Immature natural killer cell (primary cell): ENCODE results near the gene SLC25A26. TPM values are rescaled to one million over a fixed set of nuclear protein-coding genes. Genes with fewer than 3 reads are reported as not detected.

Experiments used
- DNase-seq, 3 donors: peaks; one replicate each; pipeline ENCODE4 v3.0.0; 2022; ENCODE audit warnings: mixed read lengths in 1 of 3
- H3K27ac Mint-ChIP-seq, 6 donors: one replicate each; pipeline ENCODE4 v1.8.0; 2020; ENCODE audit warnings: mixed read lengths in 6 of 6, mild to moderate bottlenecking in 5 of 6, inconsistent platforms in 4 of 6, moderate library complexity in 3 of 6
- H3K27me3 Mint-ChIP-seq, 3 donors: one replicate each; pipeline ENCODE4 v1.8.0; 2020 to 2021; ENCODE audit warnings: low read depth in 3 of 3, mild to moderate bottlenecking in 3 of 3, mixed read lengths in 3 of 3, moderate library complexity in 3 of 3, inconsistent platforms in 1 of 3
- H3K36me3 Mint-ChIP-seq, 3 donors: one replicate each; pipeline ENCODE4 v1.8.0; 2020; ENCODE audit warnings: mixed read lengths in 3 of 3, inconsistent platforms in 2 of 3, mild to moderate bottlenecking in 2 of 3
- H3K4me1 Mint-ChIP-seq, 2 donors: one replicate each; pipeline ENCODE4 v1.8.0; 2020; ENCODE audit warnings: inconsistent platforms in 2 of 2, mild to moderate bottlenecking in 2 of 2, mixed read lengths in 2 of 2, moderate library complexity in 1 of 2
- H3K4me3 Mint-ChIP-seq, 5 donors: one replicate each; pipeline ENCODE4 v1.8.0; 2020; ENCODE audit warnings: mild to moderate bottlenecking in 5 of 5, mixed read lengths in 5 of 5, inconsistent platforms in 3 of 5, moderate library complexity in 3 of 5
- H3K9me3 Mint-ChIP-seq, 6 donors: one replicate each; pipeline ENCODE4 v1.8.0; 2020; ENCODE audit warnings: mild to moderate bottlenecking in 6 of 6, mixed read lengths in 6 of 6, inconsistent platforms in 4 of 6, moderate library complexity in 3 of 6
- polyA plus RNA-seq, 3 donors: library from polyadenylated mRNA; unstranded; fragments of 300-500 nt; fragmentation: Illumina TruSeq; gene quantifications; one replicate each; pipeline ENCODE4 v1.2.3, GENCODE V29; 2021

SLC25A26 gene
- polyA plus RNA-seq, 3 donors from 2014 or later = 27.1 to 52.3 (median 43.3) TPM

- H3K36me3 Mint-ChIP-seq = peaks cover 3 to 6% (median 4%) of the 10 kb centered on the region in 3 donors
- peaks cover 0 to 14% (median 7%) of the 10 kb centered on the region in 3 donors for H3K27me3 Mint-ChIP-seq
- H3K9me3 Mint-ChIP-seq = no peaks in the 10 kb centered on the region
- H3K27ac Mint-ChIP-seq = peak overlapping the region; percentile 98 to 100 (median 98)
- DNase-seq = peak; percentile 21 to 46 (median 32)
- H3K4me3 Mint-ChIP-seq = peak overlapping the region; percentile 69 to 85 (median 74)
- peaks cover 54% of the 10 kb centered on the region in 2 donors for H3K4me1 Mint-ChIP-seq
These were observed 134.6 kb downstream of the SLC25A26 start for GRCh38 chr3:66355394-66355793.

GRCh38 chr3:66355997-66356396 lies 135.2 kb downstream of the SLC25A26 start:
- Mint-ChIP-seq H3K4me1 (peaks cover 54% of the 10 kb centered on the region in 2 donors), H3K36me3 (peaks cover under 1 to 5% (median 3%) of the 10 kb centered on the region in 3 donors), H3K4me3 (peak overlapping the region; percentile 21 to 85 (median 70)), H3K27me3 (peaks cover 0 to 14% (median 7%) of the 10 kb centered on the region in 3 donors), H3K27ac (peak overlapping the region; percentile 98 to 100 (median 98)), H3K9me3 (no peaks in the 10 kb centered on the region)
- DNase-seq = no peak

GRCh38 chr3:66361356-66361755 lies 140.6 kb downstream of the SLC25A26 start:
- Mint-ChIP-seq H3K36me3 (peaks cover 4 to 18% (median 15%) of the 10 kb centered on the region in 3 donors), H3K27me3 (peaks cover 0 to 6% (median 2%) of the 10 kb centered on the region in 3 donors), H3K4me1 (peaks cover 1 to 5% of the 10 kb centered on the region in 2 donors), H3K4me3 (no peak overlapping the region), H3K27ac (peak overlapping the region in 2 of 6 donors; percentile 25 to 65), H3K9me3 (no peaks in the 10 kb centered on the region)
- no peak for DNase-seq

GRCh38 chr3:66362541-66362941 lies 141.7 kb downstream of the SLC25A26 start:
- no peak overlapping the region for H3K4me3 Mint-ChIP-seq
- peaks cover 0 to 4% (median 2%) of the 10 kb centered on the region in 3 donors for H3K27me3 Mint-ChIP-seq
- peaks cover 0 to 2% of the 10 kb centered on the region in 2 donors for H3K4me1 Mint-ChIP-seq
- H3K9me3 Mint-ChIP-seq = no peaks in the 10 kb centered on the region
- peak overlapping the region in 2 of 6 donors; percentile 14 to 64 for H3K27ac Mint-ChIP-seq
- H3K36me3 Mint-ChIP-seq = peaks cover 4 to 18% (median 15%) of the 10 kb centered on the region in 3 donors
- no peak for DNase-seq

- Mint-ChIP-seq H3K27ac (peak overlapping the region in 1 of 6 donors; percentile 51), H3K36me3 (peaks cover 5 to 18% (median 15%) of the 10 kb centered on the region in 3 donors), H3K4me1 (peaks cover 0 to 2% of the 10 kb centered on the region in 2 donors), H3K9me3 (no peaks in the 10 kb centered on the region), H3K4me3 (no peak overlapping the region), H3K27me3 (peaks cover 0 to 4% (median 2%) of the 10 kb centered on the region in 3 donors)
- no peak for DNase-seq
These were observed 142.3 kb downstream of the SLC25A26 start for GRCh38 chr3:66363148-66363547.

GRCh38 chr3:66365080-66365479 lies 144.3 kb downstream of the SLC25A26 start:
- Mint-ChIP-seq H3K27ac (peak overlapping the region in 3 of 6 donors; percentile 29 to 50 (median 41)), H3K27me3 (peaks cover 0 to 4% (median 2%) of the 10 kb centered on the region in 3 donors), H3K36me3 (peaks cover 8 to 20% (median 20%) of the 10 kb centered on the region in 3 donors)

GRCh38 chr3:66366747-66367146 lies 145.9 kb downstream of the SLC25A26 start:
- Mint-ChIP-seq H3K4me1 (peaks cover 14 to 16% of the 10 kb centered on the region in 2 donors), H3K27ac (peak overlapping the region in 2 of 6 donors; percentile 17), H3K9me3 (peaks cover 0 to 1% (median 0%) of the 10 kb centered on the region in 6 donors), H3K4me3 (no peak overlapping the region), H3K36me3 (peaks cover 4 to 20% (median 13%) of the 10 kb centered on the region in 3 donors), H3K27me3 (peaks cover 0 to 3% (median under 1%) of the 10 kb centered on the region in 3 donors)
- DNase-seq = no peak

More at GRCh38 chr3:66365080-66365479, 144.3 kb downstream of the SLC25A26 start:
- DNase-seq = no peak
- peaks cover 0 to under 1% of the 10 kb centered on the region in 2 donors for H3K4me1 Mint-ChIP-seq
- H3K4me3 Mint-ChIP-seq = no peak overlapping the region
- no peaks in the 10 kb centered on the region for H3K9me3 Mint-ChIP-seq

- Mint-ChIP-seq H3K4me1 (peaks cover 24 to 28% of the 10 kb centered on the region in 2 donors), H3K27me3 (peaks cover 0 to 2% (median 2%) of the 10 kb centered on the region in 3 donors), H3K27ac (peak overlapping the region in 4 of 6 donors; percentile 19 to 63 (median 46)), H3K36me3 (peaks cover 4 to 15% (median 9%) of the 10 kb centered on the region in 3 donors), H3K4me3 (no peak overlapping the region), H3K9me3 (peaks cover 0 to 1% (median 0%) of the 10 kb centered on the region in 6 donors)
- no peak for DNase-seq
These were observed 147.2 kb downstream of the SLC25A26 start for GRCh38 chr3:66367979-66368378.

- Mint-ChIP-seq H3K27ac (peak overlapping the region in 5 of 6 donors; percentile 60 to 92 (median 85)), H3K27me3 (peaks cover 0 to 4% (median 2%) of the 10 kb centered on the region in 3 donors), H3K4me3 (no peak overlapping the region), H3K9me3 (peaks cover 0 to 1% (median 0%) of the 10 kb centered on the region in 6 donors), H3K4me1 (peaks cover 28 to 32% of the 10 kb centered on the region in 2 donors), H3K36me3 (peaks cover 4 to 10% (median 8%) of the 10 kb centered on the region in 3 donors)
- DNase-seq = no peak
These were observed 149.4 kb downstream of the SLC25A26 start for GRCh38 chr3:66370179-66370578.

- H3K4me1 Mint-ChIP-seq = peaks cover 28 to 32% of the 10 kb centered on the region in 2 donors
- H3K27me3 Mint-ChIP-seq = peaks cover 2 to 4% (median 2%) of the 10 kb centered on the region in 3 donors
- peak overlapping the region in 3 of 5 donors; percentile 2 to 38 (median 9) for H3K4me3 Mint-ChIP-seq
- peak overlapping the region; percentile 61 to 92 (median 86) for H3K27ac Mint-ChIP-seq
- no peak for DNase-seq
- H3K9me3 Mint-ChIP-seq = peaks cover 0 to 1% (median 0%) of the 10 kb centered on the region in 6 donors
- H3K36me3 Mint-ChIP-seq = peaks cover 8 to 14% (median 12%) of the 10 kb centered on the region in 3 donors
These were observed 150.6 kb downstream of the SLC25A26 start for GRCh38 chr3:66371432-66371831.

GRCh38 chr3:66372681-66373350 lies 152.0 kb downstream of the SLC25A26 start:
- H3K4me3 Mint-ChIP-seq = no peak overlapping the region
- H3K36me3 Mint-ChIP-seq = peaks cover 8 to 24% (median 16%) of the 10 kb centered on the region in 3 donors
- H3K9me3 Mint-ChIP-seq = peaks cover 0 to 1% (median 0%) of the 10 kb centered on the region in 6 donors
- peaks cover 2 to 4% (median 2%) of the 10 kb centered on the region in 3 donors for H3K27me3 Mint-ChIP-seq
- H3K4me1 Mint-ChIP-seq = peaks cover 30 to 33% of the 10 kb centered on the region in 2 donors
- DNase-seq = peak; percentile 58 to 74 (median 63)
- H3K27ac Mint-ChIP-seq = peak overlapping the region; percentile 18 to 89 (median 68)

- Mint-ChIP-seq H3K36me3 (peaks cover 29 to 43% (median 40%) of the 10 kb centered on the region in 3 donors), H3K27me3 (peaks cover 1 to 2% (median 2%) of the 10 kb centered on the region in 3 donors), H3K27ac (peak overlapping the region in 2 of 6 donors; percentile 31 to 74), H3K9me3 (no peaks in the 10 kb centered on the region), H3K4me3 (no peak overlapping the region), H3K4me1 (peaks cover 22 to 24% of the 10 kb centered on the region in 2 donors)
- no peak for DNase-seq
These were observed 155.8 kb downstream of the SLC25A26 start for GRCh38 chr3:66376568-66376967.

- no peak overlapping the region for H3K4me3 Mint-ChIP-seq
- H3K9me3 Mint-ChIP-seq = no peaks in the 10 kb centered on the region
- peak overlapping the region in 5 of 6 donors; percentile 25 to 67 (median 32) for H3K27ac Mint-ChIP-seq
- peaks cover under 1 to 2% (median 1%) of the 10 kb centered on the region in 3 donors for H3K27me3 Mint-ChIP-seq
- peaks cover 37 to 50% (median 49%) of the 10 kb centered on the region in 3 donors for H3K36me3 Mint-ChIP-seq
- peaks cover 12 to 13% of the 10 kb centered on the region in 2 donors for H3K4me1 Mint-ChIP-seq
- no peak for DNase-seq
These were observed 157.0 kb downstream of the SLC25A26 start for GRCh38 chr3:66377800-66378199.
